CD4-positive, alpha-beta memory T cell (primary cell): ENCODE data around the gene C6orf52. TPM values are rescaled to one million over a fixed set of nuclear protein-coding genes. Genes with fewer than 3 reads are reported as not detected.
A peak's percentile ranks its signal among the peaks of the same experiment; 100 is the strongest.

Experiments used
- CTCF ChIA-PET: fragments of 350-600 bp; sonication (Branson Sonifier 250); formaldehyde crosslinking; loops from one replicate; lab custom pipeline; 2021; ENCODE audit warnings: inconsistent platforms; ENCODE audit not compliant: partially characterized antibody; lab: Charles Lee
- POLR2A ChIA-PET: fragments of 350-600 bp; sonication (Branson Sonifier 250); formaldehyde crosslinking; loops from one replicate; lab custom pipeline; 2021; ENCODE audit not compliant: partially characterized antibody; lab: Charles Lee
- DNase-seq, 5 donors: peaks; one replicate each; pipeline versions ENCODE4 v3.0.0 to v3.0.0-alpha.2; 2020 to 2022; ENCODE audit warnings: mixed read lengths in 1 of 5
- H3K27ac ChIP-seq: one replicate; pipeline ENCODE4 v1.7.0; 2013; ENCODE audit warnings: low read depth, low read length
- H3K27me3 ChIP-seq: 2 replicates; pipeline ENCODE4 v1.7.0; 2013; ENCODE audit warnings: mild to moderate bottlenecking, low read length, moderate library complexity; ENCODE audit not compliant: insufficient read depth
- H3K36me3 ChIP-seq: 2 replicates; pipeline ENCODE4 v1.7.0; 2013; ENCODE audit warnings: mild to moderate bottlenecking, low read length, moderate library complexity; ENCODE audit not compliant: insufficient read depth
- H3K4me1 ChIP-seq: 2 replicates; pipeline ENCODE4 v1.7.0; 2013; ENCODE audit warnings: mild to moderate bottlenecking, low read length, moderate library complexity; ENCODE audit not compliant: insufficient read depth
- H3K4me3 ChIP-seq, 2 donors: one replicate each; pipeline ENCODE4 v1.7.0; 2013; ENCODE audit warnings: low read length in 2 of 2, mild to moderate bottlenecking in 1 of 2
- H3K9me3 ChIP-seq, 2 donors: one replicate each; pipeline ENCODE4 v1.7.0; 2013; ENCODE audit warnings: low read length in 2 of 2, control low read depth in 1 of 2; ENCODE audit not compliant: control insufficient read depth in 1 of 2
- H3K27ac Mint-ChIP-seq, 7 donors: one replicate each; pipeline ENCODE4 v1.8.0; 2020 to 2021; ENCODE audit warnings: mixed read lengths in 7 of 7, mild to moderate bottlenecking in 6 of 7, inconsistent platforms in 3 of 7, moderate library complexity in 3 of 7
- H3K27me3 Mint-ChIP-seq, 2 donors: one replicate each; pipeline ENCODE4 v1.8.0; 2020 to 2021; ENCODE audit warnings: mixed read lengths in 2 of 2
- H3K36me3 Mint-ChIP-seq, 2 donors: one replicate each; pipeline ENCODE4 v1.8.0; 2020 to 2021; ENCODE audit warnings: mixed read lengths in 2 of 2, inconsistent platforms in 1 of 2, mild to moderate bottlenecking in 1 of 2
- H3K4me1 Mint-ChIP-seq, 4 donors: one replicate each; pipeline ENCODE4 v1.8.0; 2020 to 2021; ENCODE audit warnings: mixed read lengths in 4 of 4, mild to moderate bottlenecking in 1 of 4
- H3K4me3 Mint-ChIP-seq, 8 donors: one replicate each; pipeline ENCODE4 v1.8.0; 2020 to 2021; ENCODE audit warnings: mixed read lengths in 8 of 8, mild to moderate bottlenecking in 7 of 8, moderate library complexity in 6 of 8, inconsistent platforms in 3 of 8
- H3K9me3 Mint-ChIP-seq, 8 donors: one replicate each; pipeline ENCODE4 v1.8.0; 2020 to 2021; ENCODE audit warnings: mixed read lengths in 8 of 8, mild to moderate bottlenecking in 5 of 8, inconsistent platforms in 3 of 8, moderate library complexity in 1 of 8
- intact Hi-C: fragments of 100-400 bp; cut with micrococcal nuclease; formaldehyde crosslinking; loops from one replicate; pipeline ENCODE4 v1.15.1; 2023
- polyA plus RNA-seq, 2 donors: library from polyadenylated mRNA; unstranded; fragments of 300-500 nt; fragmentation: Illumina TruSeq; gene quantifications; one replicate each; pipeline ENCODE4 v1.2.3, GENCODE V29; 2021
- total RNA-seq, 2 experiments: library from RNA; stranded (reverse); gene quantifications; one replicate each; pipeline ENCODE4 v1.2.3, GENCODE V29; 2021

The C6orf52 gene
- total and polyA plus RNA-seq, 4 experiments from 2014 or later, result 1.2 to 1.5 (median 1.5) TPM; not detected in 1

DNA sequence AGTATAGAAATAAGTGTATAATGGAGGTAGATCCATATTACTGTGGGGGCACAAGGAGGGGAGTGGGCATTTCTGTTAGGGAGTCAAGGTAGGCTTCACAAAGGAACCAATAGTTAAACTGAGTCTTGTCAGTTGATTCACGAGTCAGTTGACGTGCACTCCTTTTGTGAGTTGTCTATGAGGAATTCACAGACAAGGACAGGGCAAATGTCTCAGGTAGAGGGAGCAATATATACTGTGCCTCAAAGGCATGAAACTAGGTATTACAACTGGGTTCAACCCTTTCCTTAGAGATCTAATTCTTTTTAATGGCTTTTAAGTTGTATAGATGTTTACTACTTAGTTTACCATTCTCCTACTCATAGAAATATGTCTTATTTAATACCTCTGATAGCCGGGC is 39.4 kb upstream of the C6orf52 start:
- Mint-ChIP-seq H3K9me3 (no peaks in the 10 kb centered on the region), H3K27ac (peak overlapping the region in 2 of 7 donors; percentile 63 to 76), H3K4me3 (no peak overlapping the region), H3K27me3 (no peaks in the 10 kb centered on the region), H3K36me3 (peaks cover 17 to 20% of the 10 kb centered on the region in 2 donors), H3K4me1 (no peaks in the 10 kb centered on the region)
- H3K36me3 ChIP-seq, result peaks cover 5% of the 10 kb centered on the region
- intact Hi-C loops, result no loop called here
- no peaks in the 10 kb centered on the region for H3K9me3 ChIP-seq
- H3K27ac ChIP-seq, result no peak overlapping the region
- no peaks in the 10 kb centered on the region for H3K27me3 ChIP-seq
- CTCF ChIA-PET, result interaction anchor here (1.0 kb wide), 1 partner anchor 9 kb away, joined by 3 read pairs; no protein-coding TSS in a partner anchor
- POLR2A ChIA-PET, result interaction anchor here (1.4 to 1.6 kb wide), 2 partner anchors 13 to 14 kb away, joined by 3 to 5 read pairs; partner anchors contain the start of gene TMEM14B
- no peaks in the 10 kb centered on the region for H3K4me1 ChIP-seq
- H3K4me3 ChIP-seq, result no peak overlapping the region
- DNase-seq, result no peak

DNA sequence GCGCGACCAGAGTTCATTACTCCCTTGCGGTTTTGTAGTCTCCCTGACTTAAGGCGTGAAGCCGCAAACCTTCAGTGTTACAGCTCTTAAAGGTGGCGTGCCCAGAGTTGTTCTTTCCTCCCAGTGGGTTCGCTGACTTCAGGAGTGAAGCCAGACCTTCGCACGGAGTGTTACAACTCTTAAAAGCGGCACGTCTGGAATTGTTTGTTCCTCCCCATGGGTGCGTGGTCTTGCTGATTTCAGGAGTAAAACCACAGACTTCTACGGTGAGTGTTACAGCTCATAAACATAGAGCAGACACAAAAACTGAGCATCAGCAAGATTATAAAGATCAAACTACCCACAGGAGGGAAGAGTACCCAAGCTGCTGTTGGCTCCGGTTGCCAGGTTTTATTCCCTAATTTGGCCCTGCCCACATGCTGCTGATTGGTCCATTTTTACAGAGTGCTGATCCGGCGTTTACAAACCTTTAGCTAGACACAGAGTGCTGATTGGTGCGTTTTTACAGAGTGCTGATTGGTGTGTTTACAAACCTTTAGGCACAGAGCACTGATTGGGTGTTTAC is 38.8 kb upstream of the C6orf52 start:
- Mint-ChIP-seq H3K27ac (no peak overlapping the region), H3K9me3 (no peaks in the 10 kb centered on the region), H3K36me3 (peaks cover 20 to 23% of the 10 kb centered on the region in 2 donors), H3K4me1 (peaks cover 0 to 4% (median under 1%) of the 10 kb centered on the region in 4 donors), H3K4me3 (no peak overlapping the region), H3K27me3 (no peaks in the 10 kb centered on the region)
- intact Hi-C loops, result no loop called here
- DNase-seq, result no peak
- H3K4me3 ChIP-seq, result no peak overlapping the region
- no peak overlapping the region for H3K27ac ChIP-seq
- peaks cover 8% of the 10 kb centered on the region for H3K36me3 ChIP-seq
- no peaks in the 10 kb centered on the region for H3K27me3 ChIP-seq
- H3K9me3 ChIP-seq, result no peaks in the 10 kb centered on the region
- H3K4me1 ChIP-seq, result no peaks in the 10 kb centered on the region
- CTCF ChIA-PET, result interaction anchor here (1.0 kb wide), 1 partner anchor 9 kb away, joined by 3 read pairs; no protein-coding TSS in a partner anchor
- POLR2A ChIA-PET, result interaction anchor here (1.0 to 1.6 kb wide), 2 partner anchors 13 to 38 kb away, joined by 3 read pairs; partner anchors contain the start of genes C6orf52 and PAK1IP1

DNA sequence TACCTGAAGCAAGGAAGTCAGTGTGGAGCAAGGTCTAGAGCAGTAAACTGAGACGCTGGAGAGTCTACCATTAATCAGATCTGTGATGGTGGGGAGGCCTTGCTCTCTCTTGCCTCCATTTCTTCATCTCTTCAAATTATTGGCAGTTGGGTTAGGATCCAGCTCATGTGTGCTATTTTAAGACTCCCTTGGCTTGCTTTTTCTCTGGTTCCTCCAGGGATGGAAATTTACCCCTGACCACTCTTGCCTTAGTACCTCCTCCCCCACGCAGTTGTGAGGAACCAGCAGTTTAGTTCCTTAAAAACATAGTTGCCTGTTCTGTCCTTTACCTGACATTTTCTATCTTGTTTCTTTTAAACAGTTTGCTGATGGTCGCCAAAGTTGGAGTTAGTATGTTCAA is 35.8 kb upstream of the C6orf52 start:
- no peak overlapping the region for H3K4me3 ChIP-seq
- no peaks in the 10 kb centered on the region for H3K27me3 ChIP-seq
- Mint-ChIP-seq H3K9me3 (no peaks in the 10 kb centered on the region), H3K36me3 (peaks cover 24 to 38% of the 10 kb centered on the region in 2 donors), H3K4me3 (no peak overlapping the region), H3K27me3 (no peaks in the 10 kb centered on the region), H3K4me1 (peaks cover 7 to 21% (median 11%) of the 10 kb centered on the region in 4 donors), H3K27ac (peak overlapping the region in 1 of 7 donors; percentile 33)
- ChIA-PET POLR2A (no interaction called here), CTCF (no interaction called here)
- H3K9me3 ChIP-seq, result no peaks in the 10 kb centered on the region
- intact Hi-C loops, result no loop called here
- peaks cover 12% of the 10 kb centered on the region for H3K36me3 ChIP-seq
- no peak overlapping the region for H3K27ac ChIP-seq
- H3K4me1 ChIP-seq, result peaks cover 2% of the 10 kb centered on the region
- no peak for DNase-seq

GRCh38 chr6:10725716-10726115 is 31.3 kb upstream of the C6orf52 start:
- ChIA-PET CTCF (no interaction called here), POLR2A (interaction anchor here (2.6 kb wide), 1 partner anchor 31 kb away, joined by 15 read pairs; the partner anchor contains the start of genes C6orf52 and PAK1IP1)
- H3K4me3 ChIP-seq, result no peak overlapping the region
- no peaks in the 10 kb centered on the region for H3K9me3 ChIP-seq
- intact Hi-C loops, result no loop called here
- peaks cover 33 to 63% (median 43%) of the 10 kb centered on the region in 4 donors for H3K4me1 Mint-ChIP-seq
- H3K36me3 Mint-ChIP-seq, result peaks cover 12 to 32% of the 10 kb centered on the region in 2 donors
- H3K9me3 Mint-ChIP-seq, result peaks cover 0 to 2% (median 0%) of the 10 kb centered on the region in 8 donors
- no peak overlapping the region for H3K27ac ChIP-seq
- H3K27me3 ChIP-seq, result no peaks in the 10 kb centered on the region
- no peaks in the 10 kb centered on the region for H3K27me3 Mint-ChIP-seq
- peak overlapping the region in 3 of 8 donors; percentile 50 to 65 (median 55) for H3K4me3 Mint-ChIP-seq
- peaks cover 39% of the 10 kb centered on the region for H3K4me1 ChIP-seq
- H3K27ac Mint-ChIP-seq, result peak overlapping the region in 3 of 7 donors; percentile 70 to 82 (median 73)
- DNase-seq, result no peak
- H3K36me3 ChIP-seq, result peaks cover 12% of the 10 kb centered on the region

DNA sequence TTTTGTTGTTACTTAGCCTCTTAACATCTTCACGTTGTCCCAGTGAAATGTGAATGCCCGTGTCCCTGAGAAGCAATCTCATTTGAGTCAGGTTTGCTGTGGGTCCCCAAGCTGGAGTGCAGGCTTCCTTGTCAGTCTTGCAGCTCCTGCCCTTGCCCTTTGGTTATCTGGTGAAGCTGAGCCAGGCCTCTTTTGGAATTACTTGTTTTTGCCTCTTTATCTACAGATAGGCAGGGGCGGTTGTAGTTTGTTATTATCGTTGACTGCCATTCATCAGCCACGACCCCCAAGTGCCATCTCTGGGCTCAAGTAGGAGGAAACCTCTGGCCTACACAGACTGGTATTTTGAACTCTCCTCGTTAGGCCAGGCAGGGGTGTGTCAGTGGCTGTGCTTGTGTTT is 30.6 kb upstream of the C6orf52 start:
- CTCF ChIA-PET, result no interaction called here
- H3K27me3 Mint-ChIP-seq, result no peaks in the 10 kb centered on the region
- peak overlapping the region in 3 of 7 donors; percentile 51 to 84 (median 57) for H3K27ac Mint-ChIP-seq
- H3K27ac ChIP-seq, result no peak overlapping the region
- peaks cover 0 to 2% (median 0%) of the 10 kb centered on the region in 8 donors for H3K9me3 Mint-ChIP-seq
- peaks cover 33 to 63% (median 43%) of the 10 kb centered on the region in 4 donors for H3K4me1 Mint-ChIP-seq
- H3K36me3 Mint-ChIP-seq, result peaks cover 5 to 26% of the 10 kb centered on the region in 2 donors
- POLR2A ChIA-PET, result interaction anchor here (2.6 to 6.3 kb wide), 2 partner anchors 23 to 30 kb away, joined by 15 to 118 read pairs; partner anchors contain the start of genes C6orf52, PAK1IP1 and TMEM14B
- H3K36me3 ChIP-seq, result peaks cover 9% of the 10 kb centered on the region
- H3K27me3 ChIP-seq, result no peaks in the 10 kb centered on the region
- no peak for DNase-seq
- intact Hi-C loops, result no loop called here
- no peak overlapping the region for H3K4me3 ChIP-seq
- H3K9me3 ChIP-seq, result no peaks in the 10 kb centered on the region
- peaks cover 40% of the 10 kb centered on the region for H3K4me1 ChIP-seq
- peak overlapping the region in 5 of 8 donors; percentile 28 to 55 (median 41) for H3K4me3 Mint-ChIP-seq

- Mint-ChIP-seq H3K27ac (peak overlapping the region; percentile 84 to 96 (median 93)), H3K9me3 (peaks cover 0 to 3% (median 0%) of the 10 kb centered on the region in 8 donors), H3K4me3 (peak overlapping the region; percentile 93 to 97 (median 96)), H3K4me1 (peaks cover 36 to 69% (median 48%) of the 10 kb centered on the region in 4 donors), H3K36me3 (peaks cover 5 to 20% of the 10 kb centered on the region in 2 donors), H3K27me3 (no peaks in the 10 kb centered on the region)
- Histone ChIP-seq H3K9me3 (no peaks in the 10 kb centered on the region), H3K4me3 (peak overlapping the region; percentile 24 to 57), H3K27ac (peak overlapping the region; percentile 62), H3K36me3 (peaks cover 4% of the 10 kb centered on the region), H3K27me3 (no peaks in the 10 kb centered on the region), H3K4me1 (peaks cover 48% of the 10 kb centered on the region)
- intact Hi-C loops, result loop anchor here (1.0 kb wide), 3 partner anchors 24 to 78 kb away; partner anchors contain the start of genes C6orf52, PAK1IP1 and TMEM14B
- ChIA-PET CTCF (no interaction called here), POLR2A (interaction anchor here (2.6 to 6.3 kb wide), 2 partner anchors 24 to 29 kb away, joined by 15 to 118 read pairs; partner anchors contain the start of genes C6orf52, PAK1IP1 and TMEM14B)
- DNase-seq, result no peak
Measured at GRCh38 chr6:10723567-10723881, 29.1 kb upstream of the C6orf52 start.
